ENCODE measurements around the gene LSM8. TPM values are rescaled to one million over a fixed set of nuclear protein-coding genes. Genes with fewer than 3 reads are reported as not detected.
A peak's percentile ranks its signal among the peaks of the same experiment; 100 is the strongest.

LSM8 gene
- polyA plus RNA-seq, 1 donor (not counting 4 experiments of a cell fraction or from before 2014, with no cell fraction given) = 50.2 TPM

DNA sequence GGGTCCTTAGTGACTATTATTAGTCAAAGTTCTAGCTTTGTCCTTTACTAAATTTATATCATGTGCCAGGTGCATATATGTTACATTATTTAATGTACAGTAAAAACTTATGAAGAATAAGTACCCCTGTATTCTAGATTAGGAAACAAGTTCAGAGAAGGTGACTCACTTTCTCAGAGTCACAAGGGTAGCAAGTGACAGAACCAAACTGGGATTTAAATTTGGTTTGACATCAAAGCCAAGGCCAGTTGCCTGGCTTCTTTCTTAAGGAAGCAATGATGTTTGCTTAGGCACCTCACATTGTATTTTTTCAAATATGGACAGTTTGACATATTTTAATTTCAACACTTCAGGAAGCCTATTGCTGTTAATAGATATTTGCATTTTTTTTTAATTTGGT, 2.5 kb downstream of the LSM8 start:
- Histone ChIP-seq H3K36me3 (ENCODE audit: control insufficient read depth in 2 of 2, extremely low read depth in 1 of 2, insufficient read depth in 2 of 2, low read length in 2 of 2) (peaks cover 0 to 3% of the 10 kb centered on the region in 2 experiments), H3K4me2 (ENCODE audit: control insufficient read depth, extremely low read depth, insufficient read depth, low read depth, low read length) (peak overlapping the region; percentile 92), H3K9me3 (ENCODE audit: control insufficient read depth, low read depth, low read length) (no peaks in the 10 kb centered on the region), H3K9me1 (ENCODE audit: control insufficient read depth, extremely low read depth, insufficient read depth, low read length) (no peaks in the 10 kb centered on the region), H3K4me1 (ENCODE audit: control insufficient read depth, extremely low read depth, insufficient read depth, low read length) (peaks cover 12% of the 10 kb centered on the region), H2AFZ (ENCODE audit: control insufficient read depth, low read length) (no peak overlapping the region), H4K20me1 (ENCODE audit: control insufficient read depth, extremely low read depth, insufficient read depth, low read length) (no peaks in the 10 kb centered on the region), H3K27me3 (ENCODE audit: control insufficient read depth, extremely low read depth, insufficient read depth, low read length) (no peaks in the 10 kb centered on the region), H3K79me2 (ENCODE audit: control insufficient read depth, insufficient read depth, low read length) (peaks cover 41% of the 10 kb centered on the region), H3K9ac (ENCODE audit: control insufficient read depth, extremely low read depth, insufficient read depth, low read length) (no peak overlapping the region), H3K27ac (ENCODE audit: control insufficient read depth, insufficient read depth, low read length) (no peak overlapping the region), H3K4me3 (ENCODE audit: control insufficient read depth in 2 of 3, extremely low read depth in 1 of 3, insufficient read depth in 2 of 3, low read depth in 1 of 3, low read length in 3 of 3) (no peak overlapping the region)
- dilution Hi-C loops (cut with MboI; ENCODE audit: extremely low pct_ligation_motif_present, low sequenced_read_pairs) = no loop called here
- DNase-seq (ENCODE audit: low read depth, low spot score) (no peak), FAIRE-seq (no peak)
- no peak for TF ChIP-seq EZH2 (IDR thresholded peaks at IDR 0.05; ENCODE audit: low read length)
- TF ChIP-seq, protein P1, sequence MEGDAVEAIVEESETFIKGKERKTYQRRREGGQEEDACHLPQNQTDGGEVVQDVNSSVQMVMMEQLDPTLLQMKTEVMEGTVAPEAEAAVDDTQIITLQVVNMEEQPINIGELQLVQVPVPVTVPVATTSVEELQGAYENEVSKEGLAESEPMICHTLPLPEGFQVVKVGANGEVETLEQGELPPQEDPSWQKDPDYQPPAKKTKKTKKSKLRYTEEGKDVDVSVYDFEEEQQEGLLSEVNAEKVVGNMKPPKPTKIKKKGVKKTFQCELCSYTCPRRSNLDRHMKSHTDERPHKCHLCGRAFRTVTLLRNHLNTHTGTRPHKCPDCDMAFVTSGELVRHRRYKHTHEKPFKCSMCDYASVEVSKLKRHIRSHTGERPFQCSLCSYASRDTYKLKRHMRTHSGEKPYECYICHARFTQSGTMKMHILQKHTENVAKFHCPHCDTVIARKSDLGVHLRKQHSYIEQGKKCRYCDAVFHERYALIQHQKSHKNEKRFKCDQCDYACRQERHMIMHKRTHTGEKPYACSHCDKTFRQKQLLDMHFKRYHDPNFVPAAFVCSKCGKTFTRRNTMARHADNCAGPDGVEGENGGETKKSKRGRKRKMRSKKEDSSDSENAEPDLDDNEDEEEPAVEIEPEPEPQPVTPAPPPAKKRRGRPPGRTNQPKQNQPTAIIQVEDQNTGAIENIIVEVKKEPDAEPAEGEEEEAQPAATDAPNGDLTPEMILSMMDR (optimal IDR thresholded peaks at IDR 0.05 in 1 of 3, IDR thresholded peaks at IDR 0.05 in 1 of 3, conservative IDR thresholded peaks at IDR 0.05 in 1 of 3; ENCODE audit: extremely low read depth in 1 of 3, insufficient read depth in 2 of 3, low read length in 3 of 3) = no peak

DNA sequence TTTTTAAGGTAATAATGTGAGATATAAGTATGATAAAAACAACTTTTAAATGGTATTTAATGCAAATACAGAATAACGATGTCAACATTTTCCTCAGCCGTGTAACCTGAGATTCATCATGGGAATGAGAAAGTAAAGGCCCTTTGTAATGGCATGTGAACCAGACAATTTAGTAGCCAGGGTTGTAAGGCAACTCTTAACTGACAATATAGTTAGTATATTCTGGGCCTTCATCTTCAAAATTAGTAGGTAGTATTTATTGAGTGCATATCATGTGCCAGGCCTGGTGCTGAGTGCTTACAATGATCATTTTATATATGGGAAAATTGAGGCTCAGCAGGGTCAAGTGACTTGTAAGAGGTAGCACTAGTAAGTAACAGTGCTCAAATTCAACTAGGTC, 10.6 kb downstream of the LSM8 start:
- no peaks in the 10 kb centered on the region for H3K9me3 ChIP-seq (ENCODE audit: control insufficient read depth, low read depth, low read length)
- H3K4me1 ChIP-seq (ENCODE audit: control insufficient read depth, extremely low read depth, insufficient read depth, low read length) = no peaks in the 10 kb centered on the region
- H3K27ac ChIP-seq (ENCODE audit: control insufficient read depth, insufficient read depth, low read length) = no peak overlapping the region
- no peaks in the 10 kb centered on the region for H3K27me3 ChIP-seq (ENCODE audit: control insufficient read depth, extremely low read depth, insufficient read depth, low read length)
- H3K4me2 ChIP-seq (ENCODE audit: control insufficient read depth, extremely low read depth, insufficient read depth, low read depth, low read length) = no peak overlapping the region
- FAIRE-seq = no peak
- TF ChIP-seq EZH2 (IDR thresholded peaks at IDR 0.05; ENCODE audit: low read length) = no peak
- TF ChIP-seq, protein P1 (optimal IDR thresholded peaks at IDR 0.05 in 1 of 3, IDR thresholded peaks at IDR 0.05 in 1 of 3, conservative IDR thresholded peaks at IDR 0.05 in 1 of 3; ENCODE audit: extremely low read depth in 1 of 3, insufficient read depth in 2 of 3, low read length in 3 of 3) = no peak
- DNase-seq (ENCODE audit: low read depth, low spot score) = no peak
- H3K9me1 ChIP-seq (ENCODE audit: control insufficient read depth, extremely low read depth, insufficient read depth, low read length) = no peaks in the 10 kb centered on the region
- no peaks in the 10 kb centered on the region for H3K79me2 ChIP-seq (ENCODE audit: control insufficient read depth, insufficient read depth, low read length)
- no peak overlapping the region for H3K9ac ChIP-seq (ENCODE audit: control insufficient read depth, extremely low read depth, insufficient read depth, low read length)
- H2AFZ ChIP-seq (ENCODE audit: control insufficient read depth, low read length) = no peak overlapping the region
- H3K36me3 ChIP-seq (ENCODE audit: control insufficient read depth in 2 of 2, extremely low read depth in 1 of 2, insufficient read depth in 2 of 2, low read length in 2 of 2) = no peaks in the 10 kb centered on the region
- H4K20me1 ChIP-seq (ENCODE audit: control insufficient read depth, extremely low read depth, insufficient read depth, low read length) = peaks cover 3% of the 10 kb centered on the region
- no peak overlapping the region for H3K4me3 ChIP-seq (ENCODE audit: control insufficient read depth in 2 of 3, extremely low read depth in 1 of 3, insufficient read depth in 2 of 3, low read depth in 1 of 3, low read length in 3 of 3)
- dilution Hi-C loops (cut with MboI; ENCODE audit: extremely low pct_ligation_motif_present, low sequenced_read_pairs) = no loop called here

Measured in keratinocyte (primary cell).